ENCODE results near the gene TRH. TPM values are rescaled to one million over a fixed set of nuclear protein-coding genes. Genes with fewer than 3 reads are reported as not detected.
"Not testable (repeated sequence)": the region's sequence is repeated elsewhere in the genome, so short reads cannot be mapped to it uniquely, and the experiment has no call there.

TRH gene
- total and polyA plus RNA-seq, 5 experiments from 2014 or later = not detected

- Mint-ChIP-seq H3K4me1 (no peaks in the 10 kb centered on the region), H3K9me3 (no peaks in the 10 kb centered on the region), H3K27ac (no peak overlapping the region), H3K27me3 (peaks cover 2 to 22% (median 12%) of the 10 kb centered on the region in 5 donors), H3K36me3 (no peaks in the 10 kb centered on the region), H3K4me3 (no peak overlapping the region)
- ATAC-seq (no peak), DNase-seq (no peak)
- POLR2A ChIA-PET = no interaction called here
Observed at GRCh38 chr3:129989414-129989813, 14.9 kb downstream of the TRH start.

- ATAC-seq = no peak
- peaks cover 2 to 24% (median 14%) of the 10 kb centered on the region in 5 donors for H3K27me3 Mint-ChIP-seq
- H3K9me3 Mint-ChIP-seq = peaks cover 0 to 6% (median 0%) of the 10 kb centered on the region in 9 donors
- no peaks in the 10 kb centered on the region for H3K36me3 Mint-ChIP-seq
- no peak overlapping the region for H3K4me3 Mint-ChIP-seq
- no peaks in the 10 kb centered on the region for H3K4me1 Mint-ChIP-seq
- DNase-seq = no peak
- POLR2A ChIA-PET = interaction anchor here (0.6 kb wide), 1 partner anchor 99 kb away, joined by 3 read pairs; the partner anchor contains the start of gene TMCC1
- H3K27ac Mint-ChIP-seq = no peak overlapping the region
Observed at GRCh38 chr3:129992781-129993180, 18.3 kb downstream of the TRH start.

GRCh38 chr3:129994883-129995559 is 20.5 kb downstream of the TRH start:
- POLR2A ChIA-PET = interaction anchor here (0.5 kb wide), 1 partner anchor 18 kb away, joined by 5 read pairs; no protein-coding TSS in a partner anchor
- no peak for ATAC-seq
- Mint-ChIP-seq H3K27ac (no peak overlapping the region), H3K4me3 (no peak overlapping the region), H3K4me1 (no peaks in the 10 kb centered on the region), H3K36me3 (no peaks in the 10 kb centered on the region), H3K9me3 (peaks cover 0 to 6% (median 0%) of the 10 kb centered on the region in 9 donors), H3K27me3 (peaks cover 5 to 28% (median 17%) of the 10 kb centered on the region in 5 donors)
- DNase-seq = no peak

- ATAC-seq = no peak
- H3K27ac Mint-ChIP-seq = peak overlapping the region in 1 of 10 donors; percentile 24
Observed at GRCh38 chr3:129996073-129996472, 21.6 kb downstream of the TRH start.

GRCh38 chr3:129999176-129999575 is 24.7 kb downstream of the TRH start:
- H3K9me3 Mint-ChIP-seq, H3K36me3 Mint-ChIP-seq, ATAC-seq, H3K4me3 Mint-ChIP-seq, DNase-seq, H3K27ac Mint-ChIP-seq, POLR2A ChIA-PET: not testable (repeated sequence)
- Mint-ChIP-seq H3K4me1 (peaks cover 3 to 11% (median 7%) of the 10 kb centered on the region in 4 donors), H3K27me3 (peaks cover 8 to 30% (median 15%) of the 10 kb centered on the region in 5 donors)

More at GRCh38 chr3:129996073-129996472, 21.6 kb downstream of the TRH start:
- no peak for DNase-seq
- Mint-ChIP-seq H3K9me3 (peaks cover 0 to 6% (median 0%) of the 10 kb centered on the region in 9 donors), H3K36me3 (no peaks in the 10 kb centered on the region), H3K4me3 (no peak overlapping the region), H3K27me3 (peaks cover 5 to 23% (median 16%) of the 10 kb centered on the region in 5 donors), H3K4me1 (no peaks in the 10 kb centered on the region)
- POLR2A ChIA-PET = no interaction called here

- H3K36me3 Mint-ChIP-seq, POLR2A ChIA-PET, H3K9me3 Mint-ChIP-seq: not testable (repeated sequence)
- peaks cover 13 to 52% (median 28%) of the 10 kb centered on the region in 5 donors for H3K27me3 Mint-ChIP-seq
- H3K4me1 Mint-ChIP-seq = peaks cover 3 to 11% (median 7%) of the 10 kb centered on the region in 4 donors
- peak; percentile 50 to 73 for ATAC-seq
- peak; percentile 32 to 77 (median 68) for DNase-seq
- H3K27ac Mint-ChIP-seq = peak overlapping the region in 1 of 10 donors; percentile 63
- peak overlapping the region; percentile 55 to 77 (median 70) for H3K4me3 Mint-ChIP-seq
Observed at GRCh38 chr3:130002666-130003598, 28.4 kb downstream of the TRH start.

GRCh38 chr3:130010556-130010955 is 36.0 kb downstream of the TRH start:
- H3K9me3 Mint-ChIP-seq = no peaks in the 10 kb centered on the region
- no peaks in the 10 kb centered on the region for H3K36me3 Mint-ChIP-seq
- H3K27ac Mint-ChIP-seq = no peak overlapping the region
- POLR2A ChIA-PET = no interaction called here
- ATAC-seq = no peak
- H3K4me3 Mint-ChIP-seq = no peak overlapping the region
- peaks cover 7 to 26% (median 11%) of the 10 kb centered on the region in 5 donors for H3K27me3 Mint-ChIP-seq
- no peaks in the 10 kb centered on the region for H3K4me1 Mint-ChIP-seq
- DNase-seq = no peak

- H3K27ac Mint-ChIP-seq, H3K9me3 Mint-ChIP-seq, H3K36me3 Mint-ChIP-seq, H3K4me1 Mint-ChIP-seq, H3K4me3 Mint-ChIP-seq, ATAC-seq, DNase-seq, POLR2A ChIA-PET: not testable (repeated sequence)
- peaks cover 2 to 13% (median 5%) of the 10 kb centered on the region in 5 donors for H3K27me3 Mint-ChIP-seq
Observed at GRCh38 chr3:130012108-130012507, 37.6 kb downstream of the TRH start.

GRCh38 chr3:130013246-130013645 is 38.7 kb downstream of the TRH start:
- ATAC-seq, H3K27me3 Mint-ChIP-seq, DNase-seq, H3K4me3 Mint-ChIP-seq, H3K9me3 Mint-ChIP-seq, H3K36me3 Mint-ChIP-seq, H3K27ac Mint-ChIP-seq, H3K4me1 Mint-ChIP-seq: not testable (repeated sequence)
- POLR2A ChIA-PET = interaction anchor here (0.7 kb wide), 1 partner anchor 18 kb away, joined by 5 read pairs; no protein-coding TSS in a partner anchor

GRCh38 chr3:130014526-130014925 is 40.0 kb downstream of the TRH start:
- no peak overlapping the region for H3K4me3 Mint-ChIP-seq
- no peak for DNase-seq
- POLR2A ChIA-PET = no interaction called here
- no peaks in the 10 kb centered on the region for H3K36me3 Mint-ChIP-seq
- H3K27ac Mint-ChIP-seq = no peak overlapping the region
- no peaks in the 10 kb centered on the region for H3K4me1 Mint-ChIP-seq
- H3K27me3 Mint-ChIP-seq = peaks cover 3 to 14% (median 11%) of the 10 kb centered on the region in 5 donors
- ATAC-seq = no peak
- H3K9me3 Mint-ChIP-seq = no peaks in the 10 kb centered on the region

- H3K4me1 Mint-ChIP-seq, H3K27ac Mint-ChIP-seq, ATAC-seq, H3K4me3 Mint-ChIP-seq, DNase-seq, POLR2A ChIA-PET, H3K36me3 Mint-ChIP-seq, H3K9me3 Mint-ChIP-seq: not testable (repeated sequence)
- H3K27me3 Mint-ChIP-seq = peaks cover 2 to 25% (median 11%) of the 10 kb centered on the region in 5 donors
Observed at GRCh38 chr3:130017661-130018060, 43.1 kb downstream of the TRH start.

GRCh38 chr3:130026146-130026829 is 51.8 kb downstream of the TRH start:
- peak in 2 of 10 donors; percentile 9 to 10 for DNase-seq
- H3K36me3 Mint-ChIP-seq, H3K4me1 Mint-ChIP-seq, H3K9me3 Mint-ChIP-seq, H3K4me3 Mint-ChIP-seq, POLR2A ChIA-PET, ATAC-seq: not testable (repeated sequence)
- H3K27me3 Mint-ChIP-seq = peaks cover 0 to 11% (median 2%) of the 10 kb centered on the region in 5 donors
- H3K27ac Mint-ChIP-seq = peak overlapping the region in 1 of 10 donors; percentile 74

Measured in naive thymus-derived CD8-positive, alpha-beta T cell (primary cell).